Measurements from ENCODE around the gene SLC37A3. TPM values are rescaled to one million over a fixed set of nuclear protein-coding genes. Genes with fewer than 3 reads are reported as not detected.

The SLC37A3 gene
- total RNA-seq, 6 donors from 2014 or later = 28.5 to 71.7 (median 39.0) TPM

- ATAC-seq (ENCODE audit: low FRiP score in 2 of 2) (no peak), DNase-seq (no peak)
- Histone ChIP-seq H3K36me3 (no peaks in the 10 kb centered on the region), H3K4me1 (no peaks in the 10 kb centered on the region), H3K27me3 (no peaks in the 10 kb centered on the region), H3K4me3 (no peak overlapping the region), H3K9me3 (no peaks in the 10 kb centered on the region), H3K27ac (no peak overlapping the region)
- no peak for TF ChIP-seq POLR2AphosphoS5 (IDR thresholded peaks at IDR 0.05)
- 95 to 97% methylated on average over 8 of the region's 8 CpGs for WGBS, 2 donors
Observed at GRCh38 chr7:140295224-140295738, 103.0 kb downstream of the SLC37A3 start.

- no peak overlapping the region for H3K27ac ChIP-seq
- ATAC-seq (ENCODE audit: low FRiP score in 2 of 2) (no peak), DNase-seq (no peak)
- no peaks in the 10 kb centered on the region for H3K4me1 ChIP-seq
- H3K4me3 ChIP-seq = no peak overlapping the region
- H3K36me3 ChIP-seq = no peaks in the 10 kb centered on the region
- H3K9me3 ChIP-seq = no peaks in the 10 kb centered on the region
- no peaks in the 10 kb centered on the region for H3K27me3 ChIP-seq
- TF ChIP-seq POLR2A (IDR thresholded peaks at IDR 0.05) (no peak), EP300 (IDR thresholded peaks at IDR 0.05) (no peak), CTCF (IDR thresholded peaks at IDR 0.05) (no peak), POLR2AphosphoS5 (IDR thresholded peaks at IDR 0.05) (no peak)
- 90 to 93% methylated on average over 2 of the region's 2 CpGs for WGBS, 2 donors
Observed at GRCh38 chr7:140294454-140294853, 103.9 kb downstream of the SLC37A3 start.

- H3K9me3 ChIP-seq = no peaks in the 10 kb centered on the region
- no peaks in the 10 kb centered on the region for H3K36me3 ChIP-seq
- peak in 1 of 2 donors; percentile 66 for DNase-seq
- TF ChIP-seq POLR2A (IDR thresholded peaks at IDR 0.05) = no peak
- no peak for TF ChIP-seq CTCF (IDR thresholded peaks at IDR 0.05)
- no peak for TF ChIP-seq EP300 (IDR thresholded peaks at IDR 0.05)
- TF ChIP-seq POLR2AphosphoS5 (IDR thresholded peaks at IDR 0.05) = no peak
- no peak overlapping the region for H3K4me3 ChIP-seq
- WGBS, 2 donors = 93 to 97% methylated on average over 28 to 29 of the region's 31 CpGs
- no peak for ATAC-seq (ENCODE audit: low FRiP score in 2 of 2)
- no peak overlapping the region for H3K27ac ChIP-seq
- H3K27me3 ChIP-seq = no peaks in the 10 kb centered on the region
- H3K4me1 ChIP-seq = no peaks in the 10 kb centered on the region
Observed at GRCh38 chr7:140292438-140292837, 105.9 kb downstream of the SLC37A3 start.

- TF ChIP-seq POLR2AphosphoS5 (IDR thresholded peaks at IDR 0.05) = no peak
- no peak for TF ChIP-seq POLR2A (IDR thresholded peaks at IDR 0.05)
- TF ChIP-seq CTCF (IDR thresholded peaks at IDR 0.05) = no peak
- TF ChIP-seq EP300 (IDR thresholded peaks at IDR 0.05) = no peak
- Histone ChIP-seq H3K4me3 (no peak overlapping the region), H3K27ac (no peak overlapping the region), H3K9me3 (no peaks in the 10 kb centered on the region), H3K27me3 (no peaks in the 10 kb centered on the region), H3K36me3 (no peaks in the 10 kb centered on the region), H3K4me1 (peaks cover 0 to 3% (median 0%) of the 10 kb centered on the region in 4 donors)
- 96 to 97% methylated on average over 6 of the region's 6 CpGs for WGBS, 2 donors
- ATAC-seq (ENCODE audit: low FRiP score in 2 of 2) = no peak
- no peak for DNase-seq
Observed at GRCh38 chr7:140289804-140290203, 108.5 kb downstream of the SLC37A3 start.

- DNase-seq (no peak), ATAC-seq (ENCODE audit: low FRiP score in 2 of 2) (no peak)
- H3K9me3 ChIP-seq = no peaks in the 10 kb centered on the region
- TF ChIP-seq CTCF (IDR thresholded peaks at IDR 0.05) (no peak), POLR2A (IDR thresholded peaks at IDR 0.05) (no peak)
- no peaks in the 10 kb centered on the region for H3K27me3 ChIP-seq
- peaks cover 0 to 3% (median 0%) of the 10 kb centered on the region in 4 donors for H3K4me1 ChIP-seq
- no peaks in the 10 kb centered on the region for H3K36me3 ChIP-seq
- no peak overlapping the region for H3K4me3 ChIP-seq
- no peak overlapping the region for H3K27ac ChIP-seq
- WGBS, 2 donors = 83 to 96% methylated on average over 3 of the region's 3 CpGs
Observed at GRCh38 chr7:140287988-140288387, 110.3 kb downstream of the SLC37A3 start.

Data from upper lobe of left lung (tissue), 6 donors.